Endothelial cell of umbilical vein (primary cell): Measurements from ENCODE around the gene GIMAP8. TPM values are rescaled to one million over a fixed set of nuclear protein-coding genes. Genes with fewer than 3 reads are reported as not detected.

Experiments used
- BruUV-seq: library from RNA; stranded (reverse); fragments of 400-500 nt; replicated peaks from 2 replicates; lab custom pipeline; 2021; lab: Mats Ljungman, UMichigan
- CTCF ChIA-PET: fragments of 300-600, 350-600 bp; sonication (Branson Sonifier 250); formaldehyde crosslinking; loops from one replicate; lab custom pipeline; 2021; ENCODE audit warnings: antibody characterized with exemption, inconsistent platforms; lab: Charles Lee
- POLR2A ChIA-PET: fragments of 300-600, 350-600 bp; sonication (Branson Sonifier 250); formaldehyde crosslinking; loops from one replicate; lab custom pipeline; 2021; ENCODE audit warnings: antibody characterized with exemption, inconsistent platforms; lab: Charles Lee
- DNase-seq: peaks from one replicate; pipeline ENCODE4 v3.0.0-alpha.2; 2011; ENCODE audit warnings: low read depth, low spot score
- FAIRE-seq: peaks from 2 replicates; lab custom pipeline; 2011; peaks lifted over from hg19 to GRCh38; lab: Jason Lieb, UNC
- H2AFZ ChIP-seq: 2 replicates; pipeline ENCODE4 v1.6.0; 2012; ENCODE audit warnings: low read depth, low read length, control low read depth, inconsistent platforms
- H3K27ac ChIP-seq: 2 replicates; pipeline ENCODE4 v1.5.1; 2011; ENCODE audit warnings: low read depth, mild to moderate bottlenecking, control low read depth, low read length, moderate library complexity; ENCODE audit not compliant: insufficient read depth
- H3K27me3 ChIP-seq, 2 experiments: 2 replicates each; pipeline versions ENCODE4 v1.6.0 to v1.6.1; 2011; ENCODE audit warnings: low read length in 2 of 2, mixed read lengths in 1 of 2; ENCODE audit not compliant: control insufficient read depth in 2 of 2, insufficient read depth in 2 of 2
- H3K36me3 ChIP-seq, 2 experiments: 2 replicates in 1 of 2; 3 replicates in 1 of 2; pipeline ENCODE4 v1.5.1; 2011; ENCODE audit warnings: low read length in 2 of 2, mild to moderate bottlenecking in 1 of 2, moderate library complexity in 1 of 2; ENCODE audit not compliant: control insufficient read depth in 2 of 2, insufficient read depth in 2 of 2; ENCODE audit errors: extremely low read depth in 1 of 2
- H3K4me1 ChIP-seq: 3 replicates; pipeline ENCODE4 v1.5.1; 2011; ENCODE audit warnings: mild to moderate bottlenecking, low read length; ENCODE audit not compliant: control insufficient read depth, insufficient read depth; ENCODE audit errors: extremely low read depth
- H3K4me2 ChIP-seq: 2 replicates; pipeline ENCODE4 v1.6.1; 2011; ENCODE audit warnings: low read length, control low read depth, mixed read lengths; ENCODE audit not compliant: insufficient read depth
- H3K4me3 ChIP-seq, 3 experiments: fragments of 200-600 bp in 1 of 3; sonication (generic), shearing (Covaris generic) in 1 of 3; replicated peaks in 1 of 3; 2 replicates each; pipeline ENCODE4 v1.5.1; 2011 to 2016; ENCODE audit warnings: control low read depth in 3 of 3, low read length in 3 of 3, mild to moderate bottlenecking in 2 of 3, inconsistent platforms in 1 of 3, low read depth in 1 of 3, moderate library complexity in 1 of 3; ENCODE audit not compliant: insufficient read depth in 1 of 3
- H3K79me2 ChIP-seq: 2 replicates; pipeline ENCODE4 v1.6.0; 2012; ENCODE audit warnings: low read length, inconsistent platforms; ENCODE audit not compliant: control insufficient read depth, insufficient read depth
- H3K9ac ChIP-seq: replicated peaks from 2 replicates; pipeline ENCODE3; 2011; ENCODE audit warnings: low read length, control low read depth; ENCODE audit not compliant: insufficient read depth; ENCODE audit errors: extremely low read depth
- H3K9me1 ChIP-seq: replicated peaks from 3 replicates; pipeline ENCODE4 v1.6.0; 2011; ENCODE audit warnings: mild to moderate bottlenecking, low read length; ENCODE audit not compliant: control insufficient read depth, insufficient read depth; ENCODE audit errors: extremely low read depth
- H3K9me3 ChIP-seq: replicated peaks from 2 replicates; pipeline ENCODE4 v1.5.1; 2012; ENCODE audit warnings: low read length, inconsistent platforms; ENCODE audit not compliant: control insufficient read depth, insufficient read depth
- H4K20me1 ChIP-seq: replicated peaks from 2 replicates; pipeline ENCODE3; 2011; ENCODE audit warnings: mild to moderate bottlenecking, low read length; ENCODE audit not compliant: control insufficient read depth, insufficient read depth; ENCODE audit errors: extremely low read depth
- EZH2 ChIP-seq: IDR thresholded peaks from 2 replicates; pipeline ENCODE4 v1.6.1; 2012; ENCODE audit warnings: borderline replicate concordance, low read depth, mild to moderate bottlenecking, moderate library complexity, low read length, inconsistent platforms; ENCODE audit not compliant: severe bottlenecking
- FOS ChIP-seq: IDR thresholded peaks from 2 replicates; pipeline ENCODE4 v1.6.1; 2011; ENCODE audit warnings: mild to moderate bottlenecking, low read length, moderate library complexity, borderline replicate concordance; ENCODE audit not compliant: insufficient read depth
- GATA2 ChIP-seq: IDR thresholded peaks from 2 replicates; pipeline ENCODE4 v1.7.0; 2011; ENCODE audit warnings: low read depth, mild to moderate bottlenecking, moderate library complexity, mixed read lengths, low read length; ENCODE audit not compliant: insufficient read length, insufficient read depth
- JUN ChIP-seq: IDR thresholded peaks from 2 replicates; pipeline ENCODE4 v1.6.1; 2011; ENCODE audit warnings: borderline replicate concordance, low read depth; ENCODE audit not compliant: insufficient read length, insufficient read depth
- MYC ChIP-seq: IDR thresholded peaks from one replicate; pipeline ENCODE4 v1.6.1; 2011; ENCODE audit warnings: mild to moderate bottlenecking, low read depth, low read length
- POLR2A ChIP-seq: IDR thresholded peaks from 2 replicates; pipeline ENCODE4 v1.6.1; 2012; ENCODE audit warnings: low read depth, mild to moderate bottlenecking, control low read depth, low read length
- POLR2AphosphoS5 ChIP-seq: IDR thresholded peaks from 2 replicates; pipeline ENCODE4 v1.6.1; 2012; ENCODE audit warnings: low read depth, mild to moderate bottlenecking, control low read depth, low read length, moderate library complexity; ENCODE audit not compliant: insufficient read depth
- dilution Hi-C: fragments of 300-500 bp; cut with MboI; formaldehyde crosslinking; loops from one replicate; pipeline ENCODE4 v1.15.0; 2019; ENCODE audit warnings: low sequenced_read_pairs; ENCODE audit not compliant: extremely low pct_ligation_motif_present
- intact Hi-C: fragments of 100-400 bp; cut with micrococcal nuclease; formaldehyde crosslinking; loops from one replicate; pipeline ENCODE4 v1.10.0; 2022
- polyA plus RNA-seq, 4 experiments: library from polyadenylated mRNA; depleted of rRNA in 3 of 4; stranded (reverse) in 3 of 4; unstranded in 1 of 4; fragments of >200 nt; gene quantifications; 2 replicates each; pipeline versions ENCODE4 v1.2.1 to v1.2.3, GENCODE V29; 2011 to 2012; ENCODE audit warnings: missing spikeins in 1 of 4
- total RNA-seq: library from RNA; stranded (reverse); gene quantifications from 2 replicates; pipeline ENCODE4 v1.2.3, GENCODE V29; 2021
- TF ChIP-seq, protein P1 (sequence below): IDR thresholded peaks from 2 replicates; pipeline ENCODE4 v1.6.1; 2011; ENCODE audit not compliant: insufficient read depth, insufficient read length
- TF ChIP-seq, protein P2 (sequence below), 2 donors: IDR thresholded peaks; 1 replicate in 1 of 2; 2 replicates in 1 of 2; pipeline ENCODE4 v1.5.1; 2011; ENCODE audit warnings: low read length in 2 of 2, mild to moderate bottlenecking in 2 of 2, moderate library complexity in 2 of 2, control low read depth in 1 of 2, inconsistent platforms in 1 of 2, low read depth in 1 of 2; ENCODE audit not compliant: insufficient read depth in 1 of 2; ENCODE audit errors: extremely low read depth in 1 of 2

GIMAP8 gene
- total and polyA plus RNA-seq, 2 donors (not counting 3 experiments of a cell fraction or from before 2014, with no cell fraction given): 32.2 to 71.8 TPM

DNA sequence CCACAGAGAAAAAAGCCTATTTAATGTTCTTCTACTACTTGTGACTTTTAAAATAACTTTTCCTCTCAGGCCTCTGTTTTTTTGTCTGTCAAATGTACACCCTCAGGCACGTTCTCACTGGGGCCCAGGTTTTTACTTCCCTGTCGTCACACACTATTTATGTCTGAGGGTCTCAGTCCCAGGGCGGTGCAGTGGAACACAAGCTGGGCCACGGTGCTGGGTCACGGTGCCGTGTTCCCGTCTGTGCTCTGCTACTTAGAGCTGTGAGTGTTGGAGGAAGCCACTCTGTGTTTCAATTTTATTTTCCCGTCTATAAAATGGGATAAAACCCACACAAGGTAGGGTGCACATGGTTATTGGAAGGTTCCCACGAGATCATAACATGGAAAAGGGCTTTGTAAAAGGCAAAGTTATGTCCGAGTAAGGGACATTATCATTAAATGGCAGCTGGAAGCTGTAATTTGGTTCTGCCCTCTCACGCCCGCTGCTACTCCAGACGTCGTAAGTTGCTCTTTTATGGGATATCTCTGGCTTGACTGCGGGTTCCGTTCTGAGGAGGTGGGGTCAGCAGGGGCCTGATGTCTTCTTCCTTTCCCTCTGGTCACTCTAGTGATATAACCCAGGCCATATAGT, 46.1 kb upstream of the GIMAP8 start:
- peak overlapping the region; percentile 96 for H2AFZ ChIP-seq
- H3K79me2 ChIP-seq: no peaks in the 10 kb centered on the region
- no peaks in the 10 kb centered on the region for H3K9me1 ChIP-seq
- intact Hi-C loops (no loop called here), dilution Hi-C loops (no loop called here)
- FAIRE-seq (peak; percentile 76), DNase-seq (peak; percentile 38)
- H3K4me2 ChIP-seq: peak overlapping the region; percentile 83
- BruUV-seq: no TSS peak
- peak overlapping the region; percentile 81 for H3K9ac ChIP-seq
- TF ChIP-seq POLR2AphosphoS5 (no peak), FOS (no peak), MYC (no peak), EZH2 (no peak), JUN (no peak), POLR2A (no peak), GATA2 (no peak)
- TF ChIP-seq, protein P1, sequence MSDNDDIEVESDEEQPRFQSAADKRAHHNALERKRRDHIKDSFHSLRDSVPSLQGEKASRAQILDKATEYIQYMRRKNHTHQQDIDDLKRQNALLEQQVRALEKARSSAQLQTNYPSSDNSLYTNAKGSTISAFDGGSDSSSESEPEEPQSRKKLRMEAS: no peak
- TF ChIP-seq, protein P2, sequence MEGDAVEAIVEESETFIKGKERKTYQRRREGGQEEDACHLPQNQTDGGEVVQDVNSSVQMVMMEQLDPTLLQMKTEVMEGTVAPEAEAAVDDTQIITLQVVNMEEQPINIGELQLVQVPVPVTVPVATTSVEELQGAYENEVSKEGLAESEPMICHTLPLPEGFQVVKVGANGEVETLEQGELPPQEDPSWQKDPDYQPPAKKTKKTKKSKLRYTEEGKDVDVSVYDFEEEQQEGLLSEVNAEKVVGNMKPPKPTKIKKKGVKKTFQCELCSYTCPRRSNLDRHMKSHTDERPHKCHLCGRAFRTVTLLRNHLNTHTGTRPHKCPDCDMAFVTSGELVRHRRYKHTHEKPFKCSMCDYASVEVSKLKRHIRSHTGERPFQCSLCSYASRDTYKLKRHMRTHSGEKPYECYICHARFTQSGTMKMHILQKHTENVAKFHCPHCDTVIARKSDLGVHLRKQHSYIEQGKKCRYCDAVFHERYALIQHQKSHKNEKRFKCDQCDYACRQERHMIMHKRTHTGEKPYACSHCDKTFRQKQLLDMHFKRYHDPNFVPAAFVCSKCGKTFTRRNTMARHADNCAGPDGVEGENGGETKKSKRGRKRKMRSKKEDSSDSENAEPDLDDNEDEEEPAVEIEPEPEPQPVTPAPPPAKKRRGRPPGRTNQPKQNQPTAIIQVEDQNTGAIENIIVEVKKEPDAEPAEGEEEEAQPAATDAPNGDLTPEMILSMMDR (IDR thresholded peaks at IDR 0.05; ENCODE audit: extremely low read depth in 1 of 2, insufficient read depth in 1 of 2, low read depth in 1 of 2, low read length in 2 of 2): no peak
- peaks cover 15% of the 10 kb centered on the region for H3K4me1 ChIP-seq
- ChIA-PET POLR2A (interaction anchor here (0.8 kb wide), 1 partner anchor 26 kb away, joined by 4 read pairs; no protein-coding TSS in a partner anchor), CTCF (interaction anchor here (0.8 to 1.3 kb wide), 4 partner anchors 26 to 49 kb away, joined by 3 to 5 read pairs (median 4); no protein-coding TSS in a partner anchor)
- H4K20me1 ChIP-seq: no peaks in the 10 kb centered on the region
- no peaks in the 10 kb centered on the region for H3K27me3 ChIP-seq
- H3K4me3 ChIP-seq: peak overlapping the region; percentile 68 to 81 (median 79)
- no peaks in the 10 kb centered on the region for H3K9me3 ChIP-seq
- H3K27ac ChIP-seq: peak overlapping the region; percentile 71
- no peaks in the 10 kb centered on the region for H3K36me3 ChIP-seq
